ENCODE measurements around the gene ERVFRD-1. TPM values are rescaled to one million over a fixed set of nuclear protein-coding genes. Genes with fewer than 3 reads are reported as not detected.

ERVFRD-1 gene
- total and polyA plus RNA-seq, 2 experiments from 2014 or later = 0.05 TPM; not detected in 1

DNA sequence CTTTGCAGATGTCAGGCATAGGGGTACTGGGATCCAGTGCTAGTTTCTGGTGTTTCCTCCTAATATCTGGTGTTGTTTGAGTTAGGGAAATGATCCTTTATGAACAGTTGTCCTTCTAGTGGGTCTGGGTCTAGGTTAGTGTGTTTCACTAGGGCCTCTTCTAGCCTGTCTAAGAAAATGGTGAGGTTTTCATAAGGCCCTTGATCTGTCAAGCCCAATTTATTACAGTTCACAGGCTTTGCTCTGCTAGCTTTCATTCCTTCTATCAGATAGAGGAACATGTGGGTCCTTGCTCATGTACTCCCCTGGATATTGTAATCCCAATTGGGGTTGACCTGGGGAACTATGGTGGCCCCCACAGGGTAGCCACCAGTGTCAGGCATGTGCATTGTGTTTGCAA, 2.8 kb downstream of the ERVFRD-1 start:
- no peaks in the 10 kb centered on the region for H3K9me3 ChIP-seq (ENCODE audit: low read depth)
- TF ChIP-seq EZH2 (IDR thresholded peaks at IDR 0.05; ENCODE audit: insufficient read depth, poor library complexity, severe bottlenecking) (no peak), EZH2phosphoT487 (IDR thresholded peaks at IDR 0.05; ENCODE audit: insufficient read depth, low read depth) (no peak)
- no peak overlapping the region for H2AFZ ChIP-seq
- H3K4me3 ChIP-seq = no peak overlapping the region
- H3K4me1 ChIP-seq (ENCODE audit: insufficient read depth) = no peaks in the 10 kb centered on the region
- no peaks in the 10 kb centered on the region for H3K36me3 ChIP-seq (ENCODE audit: low read depth)
- no peak overlapping the region for H3K9ac ChIP-seq
- H3F3A ChIP-seq (ENCODE audit: insufficient read depth) = no peaks in the 10 kb centered on the region
- no peak overlapping the region for H3K27ac ChIP-seq
- H3K4me2 ChIP-seq (ENCODE audit: unreplicated experiment) = no peak overlapping the region
- DNase-seq = no peak
- H4K20me1 ChIP-seq (ENCODE audit: insufficient read depth) = no peaks in the 10 kb centered on the region; the same call in none of the 2 replicates
- H3K27me3 ChIP-seq (replicated peaks; ENCODE audit: insufficient read depth) = no peaks in the 10 kb centered on the region
- H3K9me2 ChIP-seq (ENCODE audit: insufficient read depth) = no peaks in the 10 kb centered on the region
- in situ Hi-C loops (cut with MboI) = no loop called here
- peaks cover 98% of the 10 kb centered on the region for H3K79me2 ChIP-seq (ENCODE audit: insufficient read depth)

DNA sequence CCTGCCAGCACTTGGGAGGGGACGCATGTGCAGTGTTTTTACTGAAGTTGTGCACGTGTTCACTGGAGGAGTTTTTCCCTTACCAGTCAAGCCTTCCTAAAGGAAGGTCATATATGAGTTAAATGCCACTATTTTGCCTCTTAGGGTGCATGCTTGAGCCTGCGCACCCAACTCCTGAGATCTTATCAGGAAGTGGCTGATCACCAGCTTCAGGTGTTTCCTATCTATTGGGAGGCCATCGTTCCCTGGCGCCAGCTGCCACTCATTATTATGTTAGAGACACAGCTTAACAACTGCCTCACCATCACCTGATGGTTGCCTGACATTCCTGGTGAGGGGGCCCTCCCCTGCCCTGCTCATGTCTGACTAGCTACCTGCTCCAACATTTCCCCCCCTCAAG, 8.5 kb downstream of the ERVFRD-1 start:
- Histone ChIP-seq H3K4me2 (ENCODE audit: unreplicated experiment) (no peak overlapping the region), H3K79me2 (ENCODE audit: insufficient read depth) (peaks cover 100% of the 10 kb centered on the region), H3K36me3 (ENCODE audit: low read depth) (no peaks in the 10 kb centered on the region), H4K20me1 (ENCODE audit: insufficient read depth) (no peaks in the 10 kb centered on the region; the same call in none of the 2 replicates), H3K9me3 (ENCODE audit: low read depth) (no peaks in the 10 kb centered on the region), H3K4me3 (no peak overlapping the region), H3F3A (ENCODE audit: insufficient read depth) (no peaks in the 10 kb centered on the region), H3K9ac (no peak overlapping the region), H3K9me2 (ENCODE audit: insufficient read depth) (no peaks in the 10 kb centered on the region), H3K4me1 (ENCODE audit: insufficient read depth) (no peaks in the 10 kb centered on the region), H2AFZ (no peak overlapping the region), H3K27me3 (replicated peaks; ENCODE audit: insufficient read depth) (no peaks in the 10 kb centered on the region), H3K27ac (no peak overlapping the region)
- TF ChIP-seq EZH2phosphoT487 (IDR thresholded peaks at IDR 0.05; ENCODE audit: insufficient read depth, low read depth) = no peak
- no peak for TF ChIP-seq EZH2 (IDR thresholded peaks at IDR 0.05; ENCODE audit: insufficient read depth, poor library complexity, severe bottlenecking)
- no peak for DNase-seq
- 85 to 94% methylated on average over 4 to 5 of the region's 5 CpGs for WGBS, 2 experiments (ENCODE audit: low coverage in 1 of 2, low lambda C conversion rate in 2 of 2, missing lambda C conversion rate in 2 of 2)
- in situ Hi-C loops (cut with MboI) = no loop called here

DNA sequence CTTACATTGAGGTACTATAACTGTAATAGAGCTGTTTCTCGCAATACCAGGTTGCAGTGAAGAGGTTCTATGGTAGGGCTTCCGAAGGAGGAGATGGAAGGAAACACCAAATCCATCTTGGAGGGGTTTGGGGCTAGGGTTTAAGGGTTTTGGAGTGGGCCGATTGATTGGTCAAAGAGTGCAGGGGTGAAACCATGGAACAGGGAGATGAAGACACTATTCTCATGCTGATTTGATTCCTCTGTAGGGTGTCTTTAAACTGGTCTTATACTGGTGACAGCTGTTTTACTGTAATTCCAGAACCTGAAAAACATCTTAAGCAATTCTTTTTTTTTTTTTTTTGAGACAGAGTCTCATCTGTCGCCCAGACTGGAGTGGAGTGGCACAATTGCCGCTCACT, 10.1 kb downstream of the ERVFRD-1 start:
- Histone ChIP-seq H3K4me2 (ENCODE audit: unreplicated experiment) (no peak overlapping the region), H2AFZ (no peak overlapping the region), H3K9ac (no peak overlapping the region), H3F3A (ENCODE audit: insufficient read depth) (no peaks in the 10 kb centered on the region), H3K36me3 (ENCODE audit: low read depth) (no peaks in the 10 kb centered on the region), H3K27me3 (replicated peaks; ENCODE audit: insufficient read depth) (no peaks in the 10 kb centered on the region), H3K79me2 (ENCODE audit: insufficient read depth) (peaks cover 100% of the 10 kb centered on the region), H3K27ac (no peak overlapping the region), H3K4me1 (ENCODE audit: insufficient read depth) (no peaks in the 10 kb centered on the region), H3K4me3 (no peak overlapping the region), H3K9me2 (ENCODE audit: insufficient read depth) (no peaks in the 10 kb centered on the region), H3K9me3 (ENCODE audit: low read depth) (no peaks in the 10 kb centered on the region), H4K20me1 (ENCODE audit: insufficient read depth) (no peaks in the 10 kb centered on the region; the same call in 1 of the 2 replicates)
- DNase-seq = no peak
- 96 to 98% methylated on average over 5 of the region's 5 CpGs for WGBS, 2 experiments (ENCODE audit: low coverage in 1 of 2, low lambda C conversion rate in 2 of 2, missing lambda C conversion rate in 2 of 2)
- no peak for TF ChIP-seq EZH2 (IDR thresholded peaks at IDR 0.05; ENCODE audit: insufficient read depth, poor library complexity, severe bottlenecking)
- no peak for TF ChIP-seq EZH2phosphoT487 (IDR thresholded peaks at IDR 0.05; ENCODE audit: insufficient read depth, low read depth)
- in situ Hi-C loops (cut with MboI) = no loop called here

DNA sequence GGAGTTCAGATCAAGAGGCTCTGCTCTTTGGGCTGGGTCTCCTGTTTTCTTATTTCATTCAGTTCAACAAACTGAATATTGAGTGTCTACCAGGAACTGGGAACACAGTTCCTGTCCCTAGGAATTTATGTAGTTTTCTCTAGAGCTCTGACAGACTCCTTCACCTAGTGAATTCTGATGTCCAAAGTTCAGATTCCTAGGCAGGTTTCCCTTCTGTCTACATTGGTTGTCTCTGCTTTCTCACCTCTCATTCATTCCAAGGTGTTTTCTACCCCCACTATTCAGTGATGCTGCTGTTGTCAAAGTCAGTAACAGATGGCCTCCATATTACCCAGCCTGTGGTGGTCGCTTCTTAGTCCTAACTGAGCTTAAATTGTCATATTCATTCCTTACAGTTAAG, 13.5 kb downstream of the ERVFRD-1 start:
- no peaks in the 10 kb centered on the region for H3K9me3 ChIP-seq (ENCODE audit: low read depth)
- in situ Hi-C loops (cut with MboI) = no loop called here
- WGBS, 2 experiments (ENCODE audit: low coverage in 1 of 2, low lambda C conversion rate in 2 of 2, missing lambda C conversion rate in 2 of 2) = 98 to 100% methylated on average over 1 of the region's 1 CpG

DNA sequence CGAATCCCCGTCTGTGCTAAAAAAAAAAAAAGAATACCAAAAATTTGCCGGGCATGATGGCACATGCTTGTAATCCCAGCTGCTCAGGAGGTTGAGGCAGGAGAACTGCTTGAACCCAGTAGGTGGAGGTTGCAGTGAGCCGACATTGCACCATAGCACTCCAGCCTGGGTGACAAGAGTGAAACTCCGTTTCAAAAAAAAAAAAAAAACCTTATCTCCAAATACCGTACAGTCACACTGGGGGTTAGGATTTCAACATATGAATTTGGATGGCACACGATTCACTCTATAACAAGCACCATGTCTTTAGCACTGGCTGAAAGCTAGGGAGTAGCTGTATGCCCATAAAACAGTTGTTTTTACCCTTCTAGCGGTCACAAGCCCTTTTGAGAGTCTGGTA, 14.0 kb downstream of the ERVFRD-1 start:
- peaks cover 83% of the 10 kb centered on the region for H3K79me2 ChIP-seq (ENCODE audit: insufficient read depth)
- H4K20me1 ChIP-seq (ENCODE audit: insufficient read depth) = no peaks in the 10 kb centered on the region; the same call in 1 of the 2 replicates
- no peaks in the 10 kb centered on the region for H3K9me3 ChIP-seq (ENCODE audit: low read depth)
- TF ChIP-seq EZH2phosphoT487 (IDR thresholded peaks at IDR 0.05; ENCODE audit: insufficient read depth, low read depth) = no peak
- no peak for TF ChIP-seq EZH2 (IDR thresholded peaks at IDR 0.05; ENCODE audit: insufficient read depth, poor library complexity, severe bottlenecking)
- no peaks in the 10 kb centered on the region for H3K27me3 ChIP-seq (replicated peaks; ENCODE audit: insufficient read depth)
- peaks cover 21% of the 10 kb centered on the region for H3F3A ChIP-seq (ENCODE audit: insufficient read depth)
- no peak overlapping the region for H3K27ac ChIP-seq
- in situ Hi-C loops (cut with MboI) = no loop called here
- no peaks in the 10 kb centered on the region for H3K9me2 ChIP-seq (ENCODE audit: insufficient read depth)
- no peak overlapping the region for H2AFZ ChIP-seq
- H3K4me2 ChIP-seq (ENCODE audit: unreplicated experiment) = no peak overlapping the region
- H3K4me1 ChIP-seq (ENCODE audit: insufficient read depth) = peaks cover 17% of the 10 kb centered on the region; the same call in 1 of the 2 replicates
- no peaks in the 10 kb centered on the region for H3K36me3 ChIP-seq (ENCODE audit: low read depth)
- no peak overlapping the region for H3K4me3 ChIP-seq
- H3K9ac ChIP-seq = no peak overlapping the region
- WGBS, 2 experiments (ENCODE audit: low coverage in 1 of 2, low lambda C conversion rate in 2 of 2, missing lambda C conversion rate in 2 of 2) = 86 to 92% methylated on average over 8 of the region's 8 CpGs
- DNase-seq = no peak

More for the DNA sequence above, 13.5 kb downstream of the ERVFRD-1 start:
- Histone ChIP-seq H3K27me3 (replicated peaks; ENCODE audit: insufficient read depth) (no peaks in the 10 kb centered on the region), H3K4me1 (ENCODE audit: insufficient read depth) (0 out of 2 replicates have a peak, but pooled peaks cover 12% of the 10 kb centered on the region), H3K79me2 (ENCODE audit: insufficient read depth) (peaks cover 88% of the 10 kb centered on the region), H3K4me3 (no peak overlapping the region), H2AFZ (no peak overlapping the region), H3F3A (ENCODE audit: insufficient read depth) (peaks cover 15% of the 10 kb centered on the region), H3K4me2 (ENCODE audit: unreplicated experiment) (no peak overlapping the region), H4K20me1 (ENCODE audit: insufficient read depth) (no peaks in the 10 kb centered on the region; the same call in 1 of the 2 replicates), H3K9ac (no peak overlapping the region), H3K9me2 (ENCODE audit: insufficient read depth) (no peaks in the 10 kb centered on the region), H3K36me3 (ENCODE audit: low read depth) (no peaks in the 10 kb centered on the region), H3K27ac (no peak overlapping the region)
- DNase-seq = no peak
- TF ChIP-seq EZH2phosphoT487 (IDR thresholded peaks at IDR 0.05; ENCODE audit: insufficient read depth, low read depth) (no peak), EZH2 (IDR thresholded peaks at IDR 0.05; ENCODE audit: insufficient read depth, poor library complexity, severe bottlenecking) (no peak)

Measured in GM23248 (cell line).